GM12878 (cell line): ENCODE results near the gene ADAP1. TPM values are rescaled to one million over a fixed set of nuclear protein-coding genes. Genes with fewer than 3 reads are reported as not detected.

Source experiments
- DPF2 ChIP-seq: fragments of 450-650 bp; IDR thresholded peaks from 2 replicates; pipeline ENCODE4 v1.6.1; 2017; ENCODE audit warnings: mild to moderate bottlenecking
- ETV6 ChIP-seq, 2 experiments: fragments of 450-650 bp in 1 of 2; IDR thresholded peaks in 1 of 2; conservative IDR thresholded peaks in 1 of 2; 2 replicates each; pipeline ENCODE4 v1.6.1; 2014; ENCODE audit warnings: antibody characterized with exemption in 1 of 2, borderline replicate concordance in 1 of 2, low read depth in 1 of 2, mild to moderate bottlenecking in 1 of 2, moderate library complexity in 1 of 2
- GATAD2B ChIP-seq: fragments of 450-650 bp; conservative IDR thresholded peaks from 2 replicates; pipeline ENCODE4 v1.6.1; 2017; ENCODE audit warnings: low read depth, mild to moderate bottlenecking, moderate library complexity
- KAT2A ChIP-seq: conservative IDR thresholded peaks from 2 replicates; pipeline ENCODE4 v1.6.1; 2011; ENCODE audit warnings: low read depth, low read length; ENCODE audit not compliant: control insufficient read depth
- PAX8 ChIP-seq: fragments of 450-650 bp; IDR thresholded peaks from 2 replicates; pipeline ENCODE4 v1.6.1; 2017; ENCODE audit warnings: mild to moderate bottlenecking, moderate library complexity
- RAD51 ChIP-seq: fragments of 450-650 bp; IDR thresholded peaks from 2 replicates; pipeline ENCODE4 v1.6.1; 2016; ENCODE audit warnings: moderate library complexity, mild to moderate bottlenecking, inconsistent platforms
- SP1 ChIP-seq: IDR thresholded peaks from one replicate; pipeline ENCODE4 v1.6.1; 2011; ENCODE audit warnings: low read depth, low read length
- ZNF384 ChIP-seq: IDR thresholded peaks from 2 replicates; pipeline ENCODE4 v1.6.1; 2012; ENCODE audit warnings: low read depth, mild to moderate bottlenecking, low read length, improper control_type of control experiment, borderline replicate concordance
- polyA plus RNA-seq, 11 experiments: library from polyadenylated mRNA; depleted of rRNA in 4 of 11; unstranded in 6 of 11; stranded (reverse) in 5 of 11; fragments of >200 nt; fragmentation: Nextera tagmentation in 4 of 11; fragmentation: Illumina TruSeq in 1 of 11; extraction: Ambion mirVana in 4 of 11; extraction: Trizol in 1 of 11; gene quantifications; 1 replicate in 1 of 11; 2 replicates in 10 of 11; pipeline versions ENCODE4 v1.2.1 to v1.2.3, GENCODE V29; 2011 to 2016; ENCODE audit warnings: inconsistent platforms in 2 of 11, missing spikeins in 2 of 11, low read depth in 1 of 11
- total RNA-seq, 4 experiments: library from RNA; depleted of rRNA in 3 of 4; stranded (reverse); fragments of >200 nt in 3 of 4; fragmentation: Illumina TruSeq in 1 of 4; extraction: Trizol in 1 of 4; gene quantifications; 2 replicates each; pipeline versions ENCODE4 v1.2.1 to v1.2.3, GENCODE V29; 2013 to 2021
- TF ChIP-seq, protein P1 (sequence below): IDR thresholded peaks from 2 replicates; pipeline ENCODE4 v1.6.1; 2011; ENCODE audit warnings: low read depth, low read length, improper control_type of control experiment, borderline replicate concordance
- TF ChIP-seq, protein P2 (sequence below): IDR thresholded peaks from 2 replicates; pipeline ENCODE4 v1.6.1; 2011; ENCODE audit warnings: borderline replicate concordance, low read depth, mild to moderate bottlenecking, moderate library complexity, mixed read lengths, low read length; ENCODE audit not compliant: insufficient read depth; ENCODE audit errors: extremely low read length

The ADAP1 gene
- total and polyA plus RNA-seq, 10 of the 15 experiments (the other 5 are each of a cell fraction or from before 2014, with no cell fraction given), result 0.22 to 44.2 (median 22.0) TPM; not detected in 1

DNA sequence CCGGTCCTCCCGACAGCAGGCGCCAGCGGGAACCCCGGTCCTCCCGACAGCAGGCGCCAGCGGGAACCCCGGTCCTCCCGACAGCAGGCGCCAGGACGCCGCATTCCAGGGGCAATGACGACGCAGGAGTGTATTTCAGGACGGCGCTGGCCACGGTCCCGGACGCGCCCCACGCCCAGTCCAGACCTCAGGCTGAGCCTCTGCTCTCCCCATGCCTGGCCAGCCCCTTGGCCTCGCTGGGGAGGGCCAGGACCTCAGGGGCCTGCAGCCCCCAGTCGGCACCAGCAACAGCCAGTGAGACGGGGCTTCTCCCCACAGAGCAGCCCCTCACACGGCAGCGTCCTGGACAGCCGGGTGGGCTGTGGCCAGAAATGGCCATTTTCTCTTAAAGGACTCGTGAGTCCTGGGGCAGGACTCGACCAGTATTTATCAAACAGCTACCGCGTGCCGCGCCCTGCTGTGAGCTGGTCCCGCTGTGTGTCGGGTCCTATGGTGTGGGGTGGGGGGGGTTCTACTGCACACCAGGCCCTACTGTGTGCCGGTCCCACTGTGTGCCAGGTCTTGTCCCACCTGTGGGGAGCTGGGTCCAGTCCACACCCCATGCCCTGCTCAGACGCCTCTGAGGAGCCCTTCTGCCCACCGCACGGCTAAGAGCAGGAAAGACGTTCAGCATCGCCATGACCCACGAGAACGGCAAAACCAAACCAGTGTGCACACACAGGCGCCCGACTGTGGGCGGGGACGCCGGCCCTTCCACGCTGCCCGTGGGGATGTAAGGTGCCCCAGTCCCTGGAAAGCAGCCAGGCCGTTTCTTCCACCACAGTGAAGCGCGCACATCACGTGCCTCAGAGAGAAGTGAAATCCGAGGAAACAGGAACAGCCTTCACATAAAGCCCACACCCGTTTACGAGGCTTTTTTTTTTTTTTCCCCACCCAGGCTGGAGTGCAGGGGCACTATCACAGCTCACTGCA lies 44.8 kb downstream of the ADAP1 start (continued):
- TF ChIP-seq, protein P1, sequence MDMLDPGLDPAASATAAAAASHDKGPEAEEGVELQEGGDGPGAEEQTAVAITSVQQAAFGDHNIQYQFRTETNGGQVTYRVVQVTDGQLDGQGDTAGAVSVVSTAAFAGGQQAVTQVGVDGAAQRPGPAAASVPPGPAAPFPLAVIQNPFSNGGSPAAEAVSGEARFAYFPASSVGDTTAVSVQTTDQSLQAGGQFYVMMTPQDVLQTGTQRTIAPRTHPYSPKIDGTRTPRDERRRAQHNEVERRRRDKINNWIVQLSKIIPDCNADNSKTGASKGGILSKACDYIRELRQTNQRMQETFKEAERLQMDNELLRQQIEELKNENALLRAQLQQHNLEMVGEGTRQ, result peak; percentile 26; the same call in 1 of the 2 replicates
- TF ChIP-seq, protein P2, sequence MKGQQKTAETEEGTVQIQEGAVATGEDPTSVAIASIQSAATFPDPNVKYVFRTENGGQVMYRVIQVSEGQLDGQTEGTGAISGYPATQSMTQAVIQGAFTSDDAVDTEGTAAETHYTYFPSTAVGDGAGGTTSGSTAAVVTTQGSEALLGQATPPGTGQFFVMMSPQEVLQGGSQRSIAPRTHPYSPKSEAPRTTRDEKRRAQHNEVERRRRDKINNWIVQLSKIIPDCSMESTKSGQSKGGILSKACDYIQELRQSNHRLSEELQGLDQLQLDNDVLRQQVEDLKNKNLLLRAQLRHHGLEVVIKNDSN, result peak; percentile 71
- TF ChIP-seq ETV6 (conservative IDR thresholded peaks at IDR 0.05 in 1 of 2, IDR thresholded peaks at IDR 0.05 in 1 of 2; ENCODE audit: borderline replicate concordance in 1 of 2, low read depth in 1 of 2) (no peak), RAD51 (peak; percentile 77), ZNF384 (peak; percentile 76; the same call in 1 of the 2 replicates), SP1 (no peak), PAX8 (no peak), GATAD2B (peak; percentile 35; the same call in 1 of the 2 replicates), KAT2A (no peak), DPF2 (peak; percentile 100)
